Measurements from ENCODE around the gene GSTK1. TPM values are rescaled to one million over a fixed set of nuclear protein-coding genes. Genes with fewer than 3 reads are reported as not detected.

Gene GSTK1
- total RNA-seq, 1 donor = 69.1 TPM

- DNase-seq (ENCODE audit: low read depth) = no peak
- no peak overlapping the region for H3K4me3 ChIP-seq (ENCODE audit: low read depth, low read length)
- no peak for TF ChIP-seq CTCF (IDR thresholded peaks at IDR 0.05; ENCODE audit: insufficient read depth, low read depth, low read length)
These were observed 38.0 kb downstream of the GSTK1 start for GRCh38 chr7:143300959-143301935.

GRCh38 chr7:143303733-143304132, 40.5 kb downstream of the GSTK1 start:
- TF ChIP-seq CTCF (IDR thresholded peaks at IDR 0.05; ENCODE audit: insufficient read depth, low read depth, low read length) = no peak
- H3K4me3 ChIP-seq (ENCODE audit: low read depth, low read length) = no peak overlapping the region
- no peak for DNase-seq (ENCODE audit: low read depth)

- H3K4me3 ChIP-seq (ENCODE audit: low read depth, low read length) = no peak overlapping the region
- no peak for TF ChIP-seq CTCF (IDR thresholded peaks at IDR 0.05; ENCODE audit: insufficient read depth, low read depth, low read length)
- DNase-seq (ENCODE audit: low read depth) = no peak
These were observed 41.7 kb downstream of the GSTK1 start for GRCh38 chr7:143304938-143305337.

- TF ChIP-seq CTCF (IDR thresholded peaks at IDR 0.05; ENCODE audit: insufficient read depth, low read depth, low read length) = peak; percentile 80
- DNase-seq (ENCODE audit: low read depth) = peak; percentile 54
- H3K4me3 ChIP-seq (ENCODE audit: low read depth, low read length) = no peak overlapping the region
These were observed 42.3 kb downstream of the GSTK1 start for GRCh38 chr7:143305423-143306070.

- no peak for DNase-seq (ENCODE audit: low read depth)
- no peak for TF ChIP-seq CTCF (IDR thresholded peaks at IDR 0.05; ENCODE audit: insufficient read depth, low read depth, low read length)
These were observed 45.4 kb downstream of the GSTK1 start for GRCh38 chr7:143308632-143309031.

GRCh38 chr7:143314127-143314526, 50.9 kb downstream of the GSTK1 start:
- no peak for DNase-seq (ENCODE audit: low read depth)
- no peak for TF ChIP-seq CTCF (IDR thresholded peaks at IDR 0.05; ENCODE audit: insufficient read depth, low read depth, low read length)
- H3K4me3 ChIP-seq (ENCODE audit: low read depth, low read length) = no peak overlapping the region

More at GRCh38 chr7:143308632-143309031, 45.4 kb downstream of the GSTK1 start:
- no peak overlapping the region for H3K4me3 ChIP-seq (ENCODE audit: low read depth, low read length)

All from fibroblast of villous mesenchyme (primary cell).